Adipocyte (in vitro differentiated cells): ENCODE data around the gene GMDS.

Experiments
- DNase-seq: peaks from one replicate; pipeline ENCODE4 v3.0.0-alpha.2; 2015; ENCODE audit warnings: low read depth
- H3K27me3 ChIP-seq: replicated peaks from 2 replicates; pipeline ENCODE4 v1.7.0; 2013; ENCODE audit warnings: mild to moderate bottlenecking, low read length, moderate library complexity; ENCODE audit not compliant: control insufficient read depth, insufficient read depth
- H3K36me3 ChIP-seq: 2 replicates; pipeline ENCODE4 v1.7.0; 2013; ENCODE audit warnings: low read length, mild to moderate bottlenecking, moderate library complexity; ENCODE audit not compliant: control insufficient read depth, insufficient read depth, severe bottlenecking
- H3K4me1 ChIP-seq: 2 replicates; pipeline ENCODE4 v1.7.0; 2013; ENCODE audit warnings: mild to moderate bottlenecking, low read length, moderate library complexity; ENCODE audit not compliant: control insufficient read depth, insufficient read depth
- H3K4me3 ChIP-seq: 2 replicates; pipeline ENCODE4 v1.7.0; 2013; ENCODE audit warnings: mild to moderate bottlenecking, low read length, moderate library complexity
- H3K9ac ChIP-seq: 2 replicates; pipeline ENCODE4 v1.7.0; 2013; ENCODE audit warnings: mild to moderate bottlenecking, low read length, moderate library complexity
- H3K9me3 ChIP-seq: 2 replicates; pipeline ENCODE4 v1.7.0; 2013; ENCODE audit warnings: mild to moderate bottlenecking, low read length, moderate library complexity; ENCODE audit not compliant: control insufficient read depth

GMDS gene

DNA sequence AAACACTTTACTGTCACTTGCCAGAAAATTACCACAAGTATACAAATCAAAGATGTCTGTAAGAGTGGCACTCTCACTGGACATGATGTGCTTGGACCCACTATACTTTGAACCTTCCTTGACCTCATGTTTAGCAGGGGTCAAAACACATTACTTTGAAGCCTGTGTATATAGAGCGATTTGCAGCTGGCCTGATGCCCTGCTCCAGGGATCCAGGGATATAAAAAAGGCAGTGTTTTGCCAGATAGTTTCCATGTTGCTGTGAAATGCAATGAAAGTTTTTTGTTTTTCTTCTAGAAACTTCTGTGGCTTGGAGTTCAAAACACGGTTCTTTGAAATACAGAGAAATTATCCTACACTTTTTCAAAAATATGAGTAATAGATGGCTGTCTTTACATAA lies 470.0 kb downstream of the GMDS start:
- Histone ChIP-seq H3K4me1 (no peaks in the 10 kb centered on the region), H3K36me3 (no peaks in the 10 kb centered on the region), H3K9me3 (no peaks in the 10 kb centered on the region), H3K27me3 (no peaks in the 10 kb centered on the region), H3K9ac (no peak overlapping the region), H3K4me3 (no peak overlapping the region)
- no peak for DNase-seq

DNA sequence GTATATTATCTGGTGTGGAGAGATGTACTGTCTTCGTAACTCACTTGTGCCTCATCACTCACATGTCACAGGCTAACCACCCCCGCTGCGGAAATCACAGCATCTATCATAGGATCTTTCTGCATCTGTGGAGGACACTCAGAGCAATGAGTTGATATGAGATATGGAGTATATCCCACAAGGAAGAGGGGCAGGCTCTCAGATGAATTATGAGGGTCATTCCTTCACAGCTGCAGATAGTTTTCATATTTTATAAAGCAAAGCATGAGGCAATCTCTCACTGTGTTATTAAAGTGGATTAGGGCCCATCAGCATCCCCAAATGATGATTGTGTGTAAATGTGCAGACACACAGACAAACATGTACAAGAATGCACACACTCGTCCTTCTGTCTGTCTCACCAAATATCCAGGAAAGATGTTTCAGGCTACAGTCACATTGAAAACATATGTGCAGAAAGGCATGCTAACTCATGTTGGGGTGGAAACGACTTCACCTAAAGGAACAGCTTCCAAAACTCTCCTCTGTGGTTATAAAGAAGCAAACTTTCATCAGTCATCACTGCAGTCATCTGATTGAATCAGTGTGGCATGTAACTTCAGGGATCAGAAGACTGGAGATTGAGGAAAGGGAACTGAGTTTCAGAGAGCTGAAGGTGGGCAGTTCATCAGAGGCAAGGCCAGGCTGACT lies 471.0 kb downstream of the GMDS start:
- peak; percentile 24 for DNase-seq
- no peaks in the 10 kb centered on the region for H3K36me3 ChIP-seq

DNA sequence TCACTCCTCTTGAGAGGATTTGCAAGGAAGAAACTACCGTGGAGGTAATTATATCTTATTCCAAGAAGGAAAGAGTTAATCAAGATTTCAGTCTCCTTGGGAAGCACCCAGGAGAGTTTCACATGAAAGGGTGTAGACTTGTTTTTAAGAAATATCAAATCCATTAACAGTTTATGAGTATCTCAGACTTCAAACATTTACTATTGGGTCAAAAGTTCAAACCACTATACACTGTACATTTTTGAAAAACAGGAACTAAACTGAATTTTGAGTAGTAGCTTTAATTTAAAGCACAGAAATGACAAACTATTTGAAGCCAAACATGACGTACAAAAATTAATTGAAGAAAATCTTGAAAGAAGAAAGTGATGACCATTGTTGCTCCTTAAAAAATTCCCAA lies 471.7 kb downstream of the GMDS start:
- DNase-seq: no peak
- no peak overlapping the region for H3K9ac ChIP-seq
- H3K4me3 ChIP-seq: no peak overlapping the region
- H3K36me3 ChIP-seq: no peaks in the 10 kb centered on the region
- H3K4me1 ChIP-seq: no peaks in the 10 kb centered on the region
- H3K9me3 ChIP-seq: no peaks in the 10 kb centered on the region
- no peaks in the 10 kb centered on the region for H3K27me3 ChIP-seq

More for the DNA sequence above, 471.0 kb downstream of the GMDS start:
- Histone ChIP-seq H3K4me1 (no peaks in the 10 kb centered on the region), H3K27me3 (no peaks in the 10 kb centered on the region), H3K9ac (no peak overlapping the region), H3K4me3 (no peak overlapping the region), H3K9me3 (no peaks in the 10 kb centered on the region)

DNA sequence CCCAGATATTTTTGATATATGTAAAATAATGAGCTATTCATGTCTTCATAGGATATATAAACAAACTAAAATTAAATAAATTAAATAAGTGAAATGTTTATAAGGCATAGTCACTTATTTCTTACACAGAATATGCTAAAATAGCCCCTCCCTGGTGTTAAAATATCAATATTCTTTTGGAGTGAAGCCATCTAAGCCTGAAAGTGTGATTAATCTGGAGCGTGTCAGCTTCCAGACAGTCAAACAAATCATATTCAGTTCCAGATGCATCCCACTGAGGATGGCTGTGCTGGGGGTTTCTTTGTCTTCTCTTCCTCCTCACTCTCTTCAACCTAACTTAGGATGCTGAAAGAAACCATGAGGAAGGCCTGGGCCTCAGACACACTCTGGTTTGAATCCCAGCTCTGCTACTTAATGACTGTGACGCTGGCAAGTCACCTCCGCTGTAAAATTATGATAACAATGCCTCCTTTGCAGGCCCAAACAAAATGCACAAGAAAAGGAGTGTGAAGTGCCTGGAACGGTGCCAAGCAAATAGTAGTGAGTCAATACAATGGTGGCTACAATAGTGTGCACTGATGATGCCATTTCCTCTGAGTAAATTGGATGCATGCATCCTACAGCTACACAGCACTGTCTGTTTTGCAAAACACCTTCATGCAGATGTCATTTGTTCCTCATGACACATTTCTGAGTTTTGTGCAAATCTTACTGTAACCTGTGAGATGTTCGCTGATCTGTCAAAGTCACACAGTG lies 474.3 kb downstream of the GMDS start:
- Histone ChIP-seq H3K36me3 (no peaks in the 10 kb centered on the region), H3K9me3 (no peaks in the 10 kb centered on the region), H3K4me1 (peaks cover 16% of the 10 kb centered on the region), H3K9ac (no peak overlapping the region), H3K4me3 (no peak overlapping the region), H3K27me3 (no peaks in the 10 kb centered on the region)
- no peak for DNase-seq

DNA sequence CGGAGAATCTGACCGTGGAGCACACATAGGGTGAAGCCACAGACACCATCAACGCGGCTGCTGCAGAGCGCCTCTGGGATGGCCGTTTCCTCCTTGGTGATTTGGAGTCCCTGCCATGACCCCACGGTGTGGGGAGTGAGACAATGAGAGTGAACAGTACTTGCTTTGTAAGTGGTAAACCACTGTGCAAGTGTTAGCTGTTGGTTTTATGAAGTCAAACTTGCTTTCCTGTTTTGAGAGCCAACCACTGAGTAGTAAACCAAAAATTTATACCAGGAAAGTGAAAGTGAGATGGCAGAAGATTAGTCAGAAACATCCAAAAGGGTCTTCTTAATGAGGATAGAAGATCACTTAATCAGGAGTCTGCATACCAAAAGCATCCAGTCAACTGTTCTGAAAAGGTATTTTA lies 475.0 kb downstream of the GMDS start:
- Histone ChIP-seq H3K4me1 (peaks cover 16% of the 10 kb centered on the region), H3K27me3 (peaks cover 4% of the 10 kb centered on the region), H3K4me3 (no peak overlapping the region), H3K36me3 (no peaks in the 10 kb centered on the region), H3K9ac (no peak overlapping the region), H3K9me3 (no peaks in the 10 kb centered on the region)
- DNase-seq: no peak

DNA sequence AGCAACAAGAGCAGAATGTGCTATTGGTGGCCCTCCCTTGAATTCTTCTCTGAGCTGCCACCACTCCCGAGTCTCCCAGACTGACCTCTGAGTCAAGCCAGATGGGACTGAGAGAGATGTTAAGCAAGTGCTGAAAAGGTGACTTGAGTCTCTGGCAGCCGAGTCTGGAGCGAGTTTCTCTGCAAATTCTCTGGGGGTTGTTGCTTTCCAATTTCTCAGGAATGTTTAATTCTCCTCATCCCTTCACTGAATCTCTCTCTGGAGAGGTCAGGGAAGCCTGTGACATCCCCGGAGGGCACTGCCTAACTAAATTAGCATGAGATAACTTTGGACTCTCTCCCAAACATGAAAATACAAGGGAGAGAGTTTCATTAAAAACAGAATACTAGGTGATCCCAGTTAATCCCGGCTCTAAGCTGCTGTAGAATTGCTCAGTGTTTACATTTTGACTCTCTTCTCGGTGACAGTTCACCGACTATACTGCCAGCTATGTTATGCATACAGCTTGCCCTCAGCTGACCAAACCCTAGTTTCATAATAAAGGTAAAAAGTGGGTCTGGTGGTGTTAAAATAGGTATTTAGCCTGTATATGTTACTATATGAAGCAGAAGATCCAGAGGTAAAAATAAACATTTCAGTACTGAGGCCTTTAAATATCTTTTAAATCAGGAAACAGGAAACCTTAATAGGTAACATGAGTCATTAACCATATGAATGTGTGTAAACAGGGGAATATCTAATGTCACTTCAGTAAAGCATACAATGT lies 477.7 kb downstream of the GMDS start:
- Histone ChIP-seq H3K36me3 (no peaks in the 10 kb centered on the region), H3K4me1 (peaks cover 18% of the 10 kb centered on the region), H3K27me3 (peaks cover 4% of the 10 kb centered on the region), H3K9ac (no peak overlapping the region), H3K9me3 (no peaks in the 10 kb centered on the region), H3K4me3 (no peak overlapping the region)
- DNase-seq: peak; percentile 93

DNA sequence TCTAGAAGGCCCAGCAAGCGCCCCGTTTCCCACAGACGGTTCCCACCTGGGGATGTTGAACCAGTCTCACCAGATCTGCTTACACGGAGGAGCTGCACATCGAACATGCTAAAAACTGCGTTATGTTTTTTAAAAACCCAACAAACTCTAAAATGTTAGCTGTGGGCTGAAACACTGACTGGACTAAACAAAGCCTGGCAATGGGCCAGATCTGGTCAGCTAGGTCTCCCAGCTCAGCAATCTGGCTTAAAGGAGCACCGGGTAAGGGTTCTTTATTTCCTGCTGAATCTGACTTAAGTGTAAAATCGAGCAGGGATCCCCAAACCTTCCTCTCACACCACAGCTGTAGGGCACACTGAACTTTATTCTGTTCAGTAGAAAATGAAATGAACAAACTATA lies 478.8 kb downstream of the GMDS start:
- peaks cover 18% of the 10 kb centered on the region for H3K4me1 ChIP-seq
- no peaks in the 10 kb centered on the region for H3K9me3 ChIP-seq
- no peaks in the 10 kb centered on the region for H3K36me3 ChIP-seq
- H3K9ac ChIP-seq: no peak overlapping the region
- peak; percentile 50 for DNase-seq
- peaks cover 4% of the 10 kb centered on the region for H3K27me3 ChIP-seq
- no peak overlapping the region for H3K4me3 ChIP-seq

DNA sequence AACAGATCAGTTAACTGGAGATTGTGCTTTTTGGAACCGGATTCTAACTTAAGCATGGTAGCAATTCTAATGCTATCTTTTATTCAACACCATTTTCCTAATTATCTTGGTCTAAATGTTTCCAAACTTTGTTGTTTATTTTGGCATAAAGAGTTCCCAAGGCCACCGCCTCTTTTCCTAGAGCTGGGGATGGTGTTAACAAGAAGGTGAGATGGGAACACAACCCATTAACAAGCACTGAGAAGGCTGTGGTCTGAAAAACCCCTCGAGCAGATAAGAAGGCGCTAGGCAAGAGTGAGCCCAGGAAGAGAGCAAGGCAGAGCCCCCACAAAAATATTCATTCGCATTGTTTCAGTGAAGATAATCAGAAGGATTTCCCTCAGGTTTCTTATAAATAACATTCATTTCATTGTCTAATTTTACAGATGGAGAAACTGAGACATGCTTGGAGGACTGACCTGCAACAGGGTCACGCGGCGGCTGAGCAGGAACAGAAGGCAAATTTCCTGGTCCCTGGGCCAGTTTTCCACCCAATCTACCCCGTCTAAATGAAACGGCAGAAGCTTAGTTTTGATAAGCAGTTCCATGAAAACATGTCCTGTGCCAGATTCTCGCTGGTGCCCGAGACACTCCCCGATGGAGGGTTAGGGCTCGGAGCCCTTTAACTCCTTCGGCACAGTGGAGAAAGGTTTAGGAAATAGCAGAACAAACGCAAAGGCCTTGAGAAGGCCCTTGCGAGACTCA lies 480.1 kb downstream of the GMDS start:
- Histone ChIP-seq H3K27me3 (peaks cover 4% of the 10 kb centered on the region), H3K9me3 (no peaks in the 10 kb centered on the region), H3K9ac (no peak overlapping the region), H3K36me3 (no peaks in the 10 kb centered on the region), H3K4me3 (no peak overlapping the region), H3K4me1 (peaks cover 18% of the 10 kb centered on the region)
- no peak for DNase-seq

DNA sequence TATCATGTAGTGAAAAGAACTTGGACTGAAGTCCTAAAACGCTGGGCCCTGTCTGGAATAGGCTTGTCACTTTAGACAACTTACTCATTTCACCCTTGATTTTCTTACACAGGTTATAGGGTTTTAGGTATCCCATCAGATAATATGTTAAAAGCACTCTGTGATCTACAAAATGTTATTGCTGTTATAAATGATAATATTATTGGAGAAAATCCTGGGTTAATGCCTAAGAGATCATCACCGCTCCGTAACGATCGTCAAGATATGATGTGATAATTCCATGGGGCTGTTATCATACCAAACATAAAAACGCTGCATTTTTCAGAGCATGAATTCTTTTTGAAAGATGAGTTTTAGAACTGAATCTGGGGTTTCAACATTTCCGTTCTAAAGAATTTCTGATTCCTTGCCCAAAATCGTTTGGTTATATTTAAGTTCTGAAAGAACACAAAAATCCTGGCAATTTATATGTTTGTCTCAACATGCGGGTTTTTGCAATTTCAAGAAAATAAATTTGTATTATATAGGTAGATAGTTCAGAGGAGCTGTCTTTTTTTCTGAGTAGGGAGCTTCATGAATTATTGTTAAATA lies 480.9 kb downstream of the GMDS start:
- H3K36me3 ChIP-seq: no peaks in the 10 kb centered on the region
- no peaks in the 10 kb centered on the region for H3K9me3 ChIP-seq
- no peak overlapping the region for H3K4me3 ChIP-seq
- H3K4me1 ChIP-seq: peaks cover 18% of the 10 kb centered on the region
- no peak overlapping the region for H3K9ac ChIP-seq
- DNase-seq: no peak
- H3K27me3 ChIP-seq: peaks cover 4% of the 10 kb centered on the region

DNA sequence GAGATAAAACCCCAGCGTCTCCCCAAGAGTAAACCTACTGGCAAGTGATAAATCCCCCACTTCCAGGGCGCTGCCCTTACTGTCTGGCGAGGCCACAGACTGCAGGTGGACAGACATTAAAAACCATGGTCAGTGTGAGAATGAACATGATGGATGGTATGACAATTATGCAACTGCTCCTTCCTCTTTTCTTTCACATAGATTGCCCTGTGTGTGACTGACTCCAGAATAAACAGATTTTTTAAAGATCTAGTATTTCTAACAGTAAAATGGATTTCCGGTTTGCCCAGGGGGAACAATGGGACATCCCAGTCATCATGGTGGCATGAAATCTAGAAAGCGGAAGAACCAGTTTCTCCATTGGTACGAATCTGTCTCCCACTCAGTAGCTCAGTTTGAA lies 482.0 kb downstream of the GMDS start:
- Histone ChIP-seq H3K9ac (no peak overlapping the region), H3K4me1 (peaks cover 18% of the 10 kb centered on the region), H3K9me3 (no peaks in the 10 kb centered on the region), H3K36me3 (no peaks in the 10 kb centered on the region), H3K27me3 (peaks cover 4% of the 10 kb centered on the region), H3K4me3 (no peak overlapping the region)
- no peak for DNase-seq
